SK-N-SH treated with all-trans-retinoic acid at 6 μM for 48 hours (cell line): ENCODE results near the gene OR56A1.
"Not testable (repeated sequence)": the region's sequence is repeated elsewhere in the genome, so short reads cannot be mapped to it uniquely, and the experiment has no call there.

Experiments
- ATAC-seq: fragments of 200-7000 bp; cut with Tn5 transposase; 3 replicates; pipeline ENCODE4 v1.9.1; 2020; ENCODE audit warnings: mild to moderate bottlenecking, moderate library complexity
- ARNTL ChIP-seq: fragments of 450-650 bp; formaldehyde crosslinking; IDR thresholded peaks from 2 replicates; pipeline ENCODE4 v1.5.0; 2020; ENCODE audit warnings: low read depth, mild to moderate bottlenecking, moderate library complexity, borderline replicate concordance
- BACH2 ChIP-seq: fragments of 250-450 bp; sonication (Bioruptor Pico); IDR thresholded peaks from 2 replicates; pipeline ENCODE4 v1.9.0; 2021; ENCODE audit warnings: mild to moderate bottlenecking, borderline replicate concordance
- CSDC2 ChIP-seq: fragments of 250-450 bp; sonication (Bioruptor Pico); IDR thresholded peaks from 2 replicates; pipeline ENCODE4 v1.5.0; 2020; ENCODE audit warnings: mild to moderate bottlenecking, moderate library complexity
- GLIS3 ChIP-seq: fragments of 250-450 bp; sonication (Bioruptor Pico); IDR thresholded peaks from 2 replicates; pipeline ENCODE4 v1.5.0; 2020; ENCODE audit warnings: mild to moderate bottlenecking, moderate library complexity
- ISL1 ChIP-seq: fragments of 250-450 bp; sonication (Bioruptor Pico); IDR thresholded peaks from 2 replicates; pipeline ENCODE4 v2.1.2; 2022; ENCODE audit warnings: mild to moderate bottlenecking, moderate library complexity
- OSR1 ChIP-seq: fragments of 250-450 bp; sonication (Bioruptor Pico); IDR thresholded peaks from 2 replicates; pipeline ENCODE4 v1.8.0; 2022; ENCODE audit warnings: moderate library complexity, mild to moderate bottlenecking, inconsistent platforms
- PATZ1 ChIP-seq: fragments of 250-450 bp; sonication (Bioruptor Pico); IDR thresholded peaks from 2 replicates; pipeline ENCODE4 v1.8.0; 2020; ENCODE audit warnings: mild to moderate bottlenecking, moderate library complexity, borderline replicate concordance
- POU6F1 ChIP-seq: fragments of 250-450 bp; sonication (Bioruptor Pico); IDR thresholded peaks from 2 replicates; pipeline ENCODE4 v1.8.0; 2021; ENCODE audit warnings: low read depth, mild to moderate bottlenecking, moderate library complexity, borderline replicate concordance
- PPARA ChIP-seq: fragments of 250-450 bp; sonication (Bioruptor Pico); IDR thresholded peaks from 2 replicates; pipeline ENCODE4 v1.5.0; 2020; ENCODE audit warnings: mild to moderate bottlenecking, borderline replicate concordance
- RARB ChIP-seq: fragments of 250-450 bp; sonication (Bioruptor Pico); IDR thresholded peaks from 2 replicates; pipeline ENCODE4 v1.8.0; 2021; ENCODE audit warnings: mild to moderate bottlenecking, moderate library complexity
- SNAI2 ChIP-seq: fragments of 250-450 bp; sonication (Bioruptor Pico); IDR thresholded peaks from 2 replicates; pipeline ENCODE4 v1.5.0; 2020; ENCODE audit warnings: mild to moderate bottlenecking, moderate library complexity
- TCF4 ChIP-seq: fragments of 250-450 bp; sonication (Bioruptor Pico); IDR thresholded peaks from 2 replicates; pipeline ENCODE4 v1.8.0; 2021; ENCODE audit warnings: mild to moderate bottlenecking, moderate library complexity, borderline replicate concordance
- TOX ChIP-seq: fragments of 250-450 bp; sonication (Bioruptor Pico); IDR thresholded peaks from 2 replicates; pipeline ENCODE4 v1.8.0; 2021; ENCODE audit warnings: mild to moderate bottlenecking, moderate library complexity, borderline replicate concordance
- TSHZ2 ChIP-seq: fragments of 250-450 bp; sonication (Bioruptor Pico); IDR thresholded peaks from 2 replicates; pipeline ENCODE4 v1.5.0; 2020; ENCODE audit warnings: mild to moderate bottlenecking, moderate library complexity
- ZC3H10 ChIP-seq: fragments of 250-450 bp; sonication (Bioruptor Pico); IDR thresholded peaks from 2 replicates; pipeline ENCODE4 v1.5.1; 2021; ENCODE audit warnings: mild to moderate bottlenecking, moderate library complexity
- ZFP3 ChIP-seq: fragments of 250-450 bp; sonication (Bioruptor Pico); IDR thresholded peaks from 2 replicates; pipeline ENCODE4 v1.5.0; 2020; ENCODE audit warnings: mild to moderate bottlenecking, moderate library complexity
- ZNF565 ChIP-seq: fragments of 450-650 bp; formaldehyde crosslinking; conservative IDR thresholded peaks from 2 replicates; pipeline ENCODE4 v1.5.0; 2020; ENCODE audit warnings: low read depth, mild to moderate bottlenecking, moderate library complexity
- ZNF70 ChIP-seq: fragments of 450-650 bp; formaldehyde crosslinking; IDR thresholded peaks from 2 replicates; pipeline ENCODE4 v1.5.0; 2020; ENCODE audit warnings: mild to moderate bottlenecking, moderate library complexity
- ZNF8 ChIP-seq: fragments of 450-650 bp; formaldehyde crosslinking; IDR thresholded peaks from 2 replicates; pipeline ENCODE4 v1.5.0; 2020; ENCODE audit warnings: mild to moderate bottlenecking, moderate library complexity
- TF ChIP-seq, protein P1 (sequence below): fragments of 250-450 bp; sonication (Bioruptor Pico); IDR thresholded peaks from 2 replicates; pipeline ENCODE4 v1.5.1; 2020; ENCODE audit warnings: low read depth, mild to moderate bottlenecking, moderate library complexity
- TF ChIP-seq, protein P2 (sequence below): fragments of 250-450 bp; sonication (Bioruptor Pico); IDR thresholded peaks from 2 replicates; pipeline ENCODE4 v1.5.1; 2021; ENCODE audit warnings: mild to moderate bottlenecking, moderate library complexity

OR56A1 gene

GRCh38 chr11:6077723-6078122, 47.2 kb upstream of the OR56A1 start (continued):
- no peak for TF ChIP-seq PATZ1 (CRISPR knock-in tag)
- TF ChIP-seq ZNF565 (CRISPR knock-in tag), result no peak
- TF ChIP-seq, protein P1, sequence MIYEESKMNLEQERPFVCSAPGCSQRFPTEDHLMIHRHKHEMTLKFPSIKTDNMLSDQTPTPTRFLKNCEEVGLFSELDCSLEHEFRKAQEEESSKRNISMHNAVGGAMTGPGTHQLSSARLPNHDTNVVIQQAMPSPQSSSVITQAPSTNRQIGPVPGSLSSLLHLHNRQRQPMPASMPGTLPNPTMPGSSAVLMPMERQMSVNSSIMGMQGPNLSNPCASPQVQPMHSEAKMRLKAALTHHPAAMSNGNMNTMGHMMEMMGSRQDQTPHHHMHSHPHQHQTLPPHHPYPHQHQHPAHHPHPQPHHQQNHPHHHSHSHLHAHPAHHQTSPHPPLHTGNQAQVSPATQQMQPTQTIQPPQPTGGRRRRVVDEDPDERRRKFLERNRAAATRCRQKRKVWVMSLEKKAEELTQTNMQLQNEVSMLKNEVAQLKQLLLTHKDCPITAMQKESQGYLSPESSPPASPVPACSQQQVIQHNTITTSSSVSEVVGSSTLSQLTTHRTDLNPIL (CRISPR knock-in tag), result no peak
- TF ChIP-seq CSDC2, result no peak
- no peak for TF ChIP-seq RARB (CRISPR knock-in tag)

- ATAC-seq, result not testable (repeated sequence)
These were observed 45.9 kb upstream of the OR56A1 start for GRCh38 chr11:6076443-6076842.

DNA sequence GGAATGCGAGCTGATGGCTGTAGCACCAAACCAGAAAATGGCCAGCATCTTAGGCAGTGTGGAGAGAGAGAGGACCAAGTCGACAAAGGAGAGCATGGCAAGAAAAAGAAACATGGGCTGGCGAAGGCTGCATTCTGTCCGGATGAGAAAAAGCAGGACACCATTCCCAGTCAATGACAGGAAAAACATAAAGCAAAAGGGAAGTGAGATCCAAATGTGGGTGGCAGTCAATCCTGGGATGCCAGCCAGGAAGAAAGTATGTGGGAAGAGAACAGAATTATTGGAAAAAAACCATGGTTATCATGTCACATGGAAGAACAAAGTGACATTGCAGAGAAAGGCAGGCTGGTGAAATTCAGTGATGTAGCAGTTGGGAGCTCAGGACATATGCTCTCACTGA, 36.9 kb upstream of the OR56A1 start:
- TF ChIP-seq PPARA (CRISPR knock-in tag) (no peak), RARB (CRISPR knock-in tag) (no peak), ARNTL (CRISPR knock-in tag) (no peak), GLIS3 (CRISPR knock-in tag) (no peak), SNAI2 (CRISPR knock-in tag) (no peak), POU6F1 (CRISPR knock-in tag) (no peak), TSHZ2 (CRISPR knock-in tag) (no peak), CSDC2 (no peak), ZNF565 (CRISPR knock-in tag) (no peak)
- no peak for ATAC-seq

DNA sequence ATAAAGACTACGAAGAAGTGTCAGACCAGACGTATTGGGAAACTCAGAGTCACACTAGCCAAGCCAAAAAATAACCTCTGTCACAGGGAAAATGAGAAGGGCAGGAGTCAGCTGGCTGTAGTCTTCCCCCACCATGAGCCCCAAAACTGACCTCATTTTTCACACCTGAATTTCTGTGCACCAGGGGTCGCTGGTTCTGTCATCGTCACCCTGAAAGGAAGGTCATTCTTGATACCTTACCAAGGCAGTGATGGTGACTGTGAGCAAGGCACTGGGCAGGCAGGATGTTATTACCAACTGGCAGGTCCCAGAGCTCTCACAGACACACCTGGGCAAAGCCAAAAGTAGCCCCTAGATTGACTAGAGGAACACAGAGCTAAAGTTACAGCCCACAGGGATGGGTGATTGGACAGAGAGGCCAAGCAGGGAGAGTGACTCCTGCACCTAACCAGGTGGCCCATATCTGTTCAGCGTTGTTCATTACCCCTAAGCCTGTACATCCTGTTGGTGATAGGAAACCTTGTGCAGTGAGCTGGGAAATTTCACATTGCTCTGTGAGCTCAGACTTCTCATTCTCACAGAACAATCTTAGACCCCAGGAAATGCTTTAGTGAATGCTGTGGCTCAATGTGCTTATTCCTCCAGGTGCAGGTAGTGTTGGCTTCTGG, 32.3 kb upstream of the OR56A1 start:
- ATAC-seq, result no peak
- no peak for TF ChIP-seq ARNTL (CRISPR knock-in tag)
- TF ChIP-seq PPARA (CRISPR knock-in tag), result no peak
- TF ChIP-seq ZNF8 (CRISPR knock-in tag), result no peak
- TF ChIP-seq BACH2 (CRISPR knock-in tag), result no peak
- TF ChIP-seq ZNF70 (CRISPR knock-in tag), result no peak
- TF ChIP-seq SNAI2 (CRISPR knock-in tag), result no peak
- TF ChIP-seq ZC3H10, result no peak
- TF ChIP-seq RARB (CRISPR knock-in tag), result no peak
- no peak for TF ChIP-seq ISL1
- no peak for TF ChIP-seq TSHZ2 (CRISPR knock-in tag)
- TF ChIP-seq POU6F1 (CRISPR knock-in tag), result no peak
- TF ChIP-seq, protein P2, sequence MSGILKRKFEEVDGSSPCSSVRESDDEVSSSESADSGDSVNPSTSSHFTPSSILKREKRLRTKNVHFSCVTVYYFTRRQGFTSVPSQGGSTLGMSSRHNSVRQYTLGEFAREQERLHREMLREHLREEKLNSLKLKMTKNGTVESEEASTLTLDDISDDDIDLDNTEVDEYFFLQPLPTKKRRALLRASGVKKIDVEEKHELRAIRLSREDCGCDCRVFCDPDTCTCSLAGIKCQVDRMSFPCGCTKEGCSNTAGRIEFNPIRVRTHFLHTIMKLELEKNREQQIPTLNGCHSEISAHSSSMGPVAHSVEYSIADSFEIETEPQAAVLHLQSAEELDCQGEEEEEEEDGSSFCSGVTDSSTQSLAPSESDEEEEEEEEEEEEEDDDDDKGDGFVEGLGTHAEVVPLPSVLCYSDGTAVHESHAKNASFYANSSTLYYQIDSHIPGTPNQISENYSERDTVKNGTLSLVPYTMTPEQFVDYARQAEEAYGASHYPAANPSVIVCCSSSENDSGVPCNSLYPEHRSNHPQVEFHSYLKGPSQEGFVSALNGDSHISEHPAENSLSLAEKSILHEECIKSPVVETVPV, result no peak
- TF ChIP-seq TCF4 (CRISPR knock-in tag), result no peak
- TF ChIP-seq ZFP3 (CRISPR knock-in tag), result no peak
- TF ChIP-seq TOX, result no peak
- no peak for TF ChIP-seq GLIS3 (CRISPR knock-in tag)
- TF ChIP-seq OSR1 (CRISPR knock-in tag), result no peak
